Measurements from ENCODE around the gene DZANK1.

Gene DZANK1

DNA sequence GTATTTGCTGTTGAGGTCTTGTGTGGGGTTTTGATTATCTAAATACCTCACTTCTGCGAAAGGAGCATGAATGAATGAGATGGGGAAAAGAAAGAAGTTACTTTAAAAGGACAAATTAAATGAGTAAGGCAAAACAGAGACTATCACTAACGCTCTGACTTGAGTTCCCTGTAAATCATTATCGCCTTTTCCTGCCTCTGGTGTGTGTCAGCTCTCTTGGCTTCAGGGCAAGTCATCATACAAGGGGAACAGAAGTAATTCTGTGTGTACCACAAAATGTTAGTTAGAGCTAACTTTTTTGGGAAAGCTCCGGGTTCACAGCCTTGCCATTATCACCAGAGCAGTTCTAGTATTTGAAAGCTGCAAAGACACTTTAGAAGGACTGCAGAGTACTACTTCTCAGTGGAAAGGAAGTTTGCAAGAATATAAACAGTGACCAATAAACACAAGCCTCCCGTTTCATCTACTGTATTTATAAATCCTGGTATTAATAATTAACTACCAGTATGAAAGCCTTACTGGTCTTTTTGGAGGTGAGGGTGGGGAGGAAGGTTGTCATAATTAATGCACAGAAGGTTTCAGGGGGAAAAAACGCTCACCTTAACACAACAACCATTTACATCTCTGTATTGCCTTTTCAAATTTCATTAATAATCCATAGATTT is 1.2 kb downstream of the DZANK1 start:
- POLR2A ChIA-PET, result interaction anchor here (1.4 kb wide), 1 partner anchor 42 kb away, joined by 5 read pairs; the partner anchor contains the start of gene SEC23B
- no peak overlapping the region for H3K4me3 ChIP-seq (ENCODE audit: low read depth, low read length)
- CTCF ChIA-PET, result interaction anchor here (1.0 to 1.5 kb wide), 2 partner anchors 12 to 30 kb away, joined by 3 read pairs; no protein-coding TSS in a partner anchor
- TF ChIP-seq, protein P1, sequence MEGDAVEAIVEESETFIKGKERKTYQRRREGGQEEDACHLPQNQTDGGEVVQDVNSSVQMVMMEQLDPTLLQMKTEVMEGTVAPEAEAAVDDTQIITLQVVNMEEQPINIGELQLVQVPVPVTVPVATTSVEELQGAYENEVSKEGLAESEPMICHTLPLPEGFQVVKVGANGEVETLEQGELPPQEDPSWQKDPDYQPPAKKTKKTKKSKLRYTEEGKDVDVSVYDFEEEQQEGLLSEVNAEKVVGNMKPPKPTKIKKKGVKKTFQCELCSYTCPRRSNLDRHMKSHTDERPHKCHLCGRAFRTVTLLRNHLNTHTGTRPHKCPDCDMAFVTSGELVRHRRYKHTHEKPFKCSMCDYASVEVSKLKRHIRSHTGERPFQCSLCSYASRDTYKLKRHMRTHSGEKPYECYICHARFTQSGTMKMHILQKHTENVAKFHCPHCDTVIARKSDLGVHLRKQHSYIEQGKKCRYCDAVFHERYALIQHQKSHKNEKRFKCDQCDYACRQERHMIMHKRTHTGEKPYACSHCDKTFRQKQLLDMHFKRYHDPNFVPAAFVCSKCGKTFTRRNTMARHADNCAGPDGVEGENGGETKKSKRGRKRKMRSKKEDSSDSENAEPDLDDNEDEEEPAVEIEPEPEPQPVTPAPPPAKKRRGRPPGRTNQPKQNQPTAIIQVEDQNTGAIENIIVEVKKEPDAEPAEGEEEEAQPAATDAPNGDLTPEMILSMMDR (IDR thresholded peaks at IDR 0.05; ENCODE audit: insufficient read depth, low read length, missing control alignments), result no peak
- DNase-seq (ENCODE audit: low read depth, low spot score), result no peak

DNA sequence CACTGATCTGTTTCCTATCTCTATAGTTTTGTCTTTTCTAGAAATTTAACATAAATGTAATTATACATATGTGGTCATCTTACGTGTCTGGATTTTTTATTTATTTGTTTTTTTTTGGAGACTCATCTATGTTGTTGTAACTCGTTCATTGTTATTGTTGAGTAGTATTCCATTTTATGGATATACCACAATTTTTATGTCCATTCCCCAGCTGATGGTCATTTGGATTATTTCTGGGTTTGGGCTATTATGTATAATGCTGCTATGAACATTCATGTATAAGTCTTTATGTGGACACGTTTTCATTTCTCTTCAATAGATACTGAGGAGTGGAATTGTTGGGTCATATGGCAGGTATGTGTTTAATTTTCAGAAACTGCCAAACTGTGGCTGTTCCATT is 10.2 kb downstream of the DZANK1 start:
- no peak overlapping the region for H3K4me3 ChIP-seq (ENCODE audit: low read depth, low read length)
- ChIA-PET POLR2A (no interaction called here), CTCF (no interaction called here)
- TF ChIP-seq, protein P1 (IDR thresholded peaks at IDR 0.05; ENCODE audit: insufficient read depth, low read length, missing control alignments), result no peak
- no peak for DNase-seq (ENCODE audit: low read depth, low spot score)

DNA sequence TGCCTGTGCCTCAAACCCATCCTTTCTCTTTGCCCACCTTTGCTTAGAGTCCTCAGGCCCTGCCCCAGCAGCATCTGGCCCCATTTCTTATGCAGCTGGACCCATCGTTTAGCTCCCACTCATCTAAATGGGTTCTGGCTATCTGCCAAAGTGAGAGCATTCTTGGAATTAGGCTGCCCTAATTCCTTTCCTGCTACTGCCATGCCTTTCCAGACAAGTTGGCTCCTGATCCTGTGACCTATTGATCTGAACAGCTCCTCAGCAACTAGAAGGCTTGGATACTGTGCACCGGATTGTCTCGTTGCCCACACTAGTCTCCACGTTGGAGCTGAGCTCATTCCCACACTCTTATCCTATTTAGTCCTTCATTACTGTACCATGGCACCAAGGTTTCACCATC is 22.9 kb downstream of the DZANK1 start:
- ChIA-PET CTCF (interaction anchor here (1.2 kb wide), 1 partner anchor 8 kb away, joined by 3 read pairs; no protein-coding TSS in a partner anchor), POLR2A (interaction anchor here (0.5 kb wide), 1 partner anchor 306 kb away, joined by 3 read pairs; no protein-coding TSS in a partner anchor)
- TF ChIP-seq, protein P1 (IDR thresholded peaks at IDR 0.05; ENCODE audit: insufficient read depth, low read length, missing control alignments), result no peak
- no peak for DNase-seq (ENCODE audit: low read depth, low spot score)
- no peak overlapping the region for H3K4me3 ChIP-seq (ENCODE audit: low read depth, low read length)

DNA sequence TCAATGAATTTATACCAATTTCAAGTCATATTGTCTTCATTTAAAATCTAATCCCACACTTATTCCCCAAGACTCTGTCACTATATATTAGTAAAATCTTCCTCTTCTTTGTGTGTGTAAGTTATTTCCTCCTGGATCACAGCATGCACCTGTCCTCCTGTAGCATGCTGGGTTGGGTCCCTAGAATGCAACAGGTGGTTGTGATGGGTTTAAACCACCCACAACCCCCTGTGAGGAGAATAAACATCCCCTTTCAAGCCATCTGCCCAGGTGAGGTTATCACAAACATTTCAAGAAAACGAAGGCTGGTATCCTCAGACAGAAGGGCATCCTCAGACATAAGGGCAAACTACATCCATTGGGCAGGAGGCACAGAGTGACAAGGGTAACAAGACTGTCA is 26.4 kb downstream of the DZANK1 start:
- no peak for DNase-seq (ENCODE audit: low read depth, low spot score)
- H3K4me3 ChIP-seq (ENCODE audit: low read depth, low read length), result no peak overlapping the region
- POLR2A ChIA-PET, result no interaction called here
- CTCF ChIA-PET, result interaction anchor here (1.0 kb wide), 1 partner anchor 10 kb away, joined by 3 read pairs; no protein-coding TSS in a partner anchor
- TF ChIP-seq, protein P1 (IDR thresholded peaks at IDR 0.05; ENCODE audit: insufficient read depth, low read length, missing control alignments), result no peak

DNA sequence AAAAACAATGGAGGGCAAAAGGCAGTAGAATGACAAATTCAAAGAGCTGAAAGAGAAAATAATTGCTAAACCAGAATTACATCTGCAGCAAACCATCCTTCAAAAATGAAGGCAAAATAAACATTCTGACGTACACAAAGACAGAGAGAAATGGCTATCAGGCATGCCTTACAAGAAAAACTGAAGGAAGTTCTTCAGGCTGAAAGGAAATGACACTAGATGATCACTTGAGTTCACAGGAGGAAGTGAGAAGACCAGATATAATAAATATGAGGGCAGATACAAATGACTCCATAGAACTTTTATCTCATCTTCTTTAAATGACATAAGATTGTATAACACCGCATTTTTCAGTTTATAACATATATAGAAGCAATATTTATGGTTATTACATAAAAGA is 30.0 kb downstream of the DZANK1 start:
- POLR2A ChIA-PET, result no interaction called here
- TF ChIP-seq, protein P1 (IDR thresholded peaks at IDR 0.05; ENCODE audit: insufficient read depth, low read length, missing control alignments), result no peak

DNA sequence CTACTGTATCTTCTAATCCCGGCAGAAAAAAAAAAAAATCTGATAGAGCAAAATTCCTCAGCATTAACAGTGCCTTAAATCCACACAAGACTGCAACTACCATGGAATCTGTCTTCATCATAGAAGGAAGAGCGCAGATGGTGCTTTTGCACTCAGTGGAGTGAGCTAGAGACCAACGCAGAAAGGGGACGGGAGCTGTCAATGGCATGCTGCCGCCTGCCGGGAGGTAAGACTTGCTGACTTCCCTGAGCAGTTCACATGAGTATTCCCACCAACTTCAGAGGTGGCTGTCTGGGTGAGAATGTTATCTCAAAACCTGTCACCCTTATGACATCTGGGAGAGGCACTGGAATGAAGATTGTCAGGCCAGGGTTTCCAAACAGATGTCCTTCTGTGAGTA is 35.6 kb downstream of the DZANK1 start:
- CTCF ChIA-PET, result interaction anchor here (1.5 kb wide), 1 partner anchor 17 kb away, joined by 5 read pairs; no protein-coding TSS in a partner anchor
- H3K4me3 ChIP-seq (ENCODE audit: low read depth, low read length), result no peak overlapping the region
- no peak for DNase-seq (ENCODE audit: low read depth, low spot score)
- POLR2A ChIA-PET, result no interaction called here
- TF ChIP-seq, protein P1 (IDR thresholded peaks at IDR 0.05; ENCODE audit: insufficient read depth, low read length, missing control alignments), result no peak

More for the DNA sequence above, 30.0 kb downstream of the DZANK1 start:
- no peak overlapping the region for H3K4me3 ChIP-seq (ENCODE audit: low read depth, low read length)
- CTCF ChIA-PET, result no interaction called here
- DNase-seq (ENCODE audit: low read depth, low spot score), result no peak
